PC-3 (cell line): Measurements from ENCODE around the gene PGLYRP4. TPM values are rescaled to one million over a fixed set of nuclear protein-coding genes. Genes with fewer than 3 reads are reported as not detected.

Source experiments
- ATAC-seq: fragments of 200-7000 bp; cut with Tn5 transposase; 2 replicates; pipeline ENCODE4 v1.9.1; 2020; ENCODE audit warnings: mild to moderate bottlenecking, moderate library complexity
- BruUV-seq: library from RNA; stranded (reverse); fragments of 400-500 nt; replicated peaks from 2 replicates; lab custom pipeline; 2021; lab: Mats Ljungman, UMichigan
- CTCF ChIA-PET: fragments of 300-600 bp; sonication (Branson Sonifier 250); formaldehyde crosslinking; loops from one replicate; lab custom pipeline; 2022; ENCODE audit warnings: antibody characterized with exemption; lab: Charles Lee
- POLR2A ChIA-PET: fragments of 300-600 bp; sonication (Branson Sonifier 250); formaldehyde crosslinking; loops from one replicate; lab custom pipeline; 2022; ENCODE audit warnings: antibody characterized with exemption; ENCODE audit not compliant: unreplicated experiment; lab: Charles Lee
- DNase-seq: peaks from one replicate; pipeline ENCODE4 v3.0.0-alpha.2; 2015
- H2AFZ ChIP-seq: fragments of 300-600 bp; sonication (generic); 2 replicates; pipeline ENCODE4 v1.6.0; 2016; ENCODE audit warnings: antibody characterized with exemption, low read length
- H3F3A ChIP-seq: fragments of 300-600 bp; sonication (generic); one replicate; pipeline ENCODE4 v1.6.0; 2017; ENCODE audit warnings: antibody characterized with exemption, low read length, control low read depth, mild to moderate bottlenecking; ENCODE audit not compliant: unreplicated experiment
- H3K27ac ChIP-seq: fragments of 300-600 bp; sonication (generic); 2 replicates; pipeline ENCODE4 v1.5.1; 2016; ENCODE audit warnings: mild to moderate bottlenecking, low read length
- H3K27me3 ChIP-seq: fragments of 300-600 bp; sonication (generic); 2 replicates; pipeline ENCODE4 v1.6.1; 2016; ENCODE audit warnings: low read length, mixed read lengths
- H3K36me3 ChIP-seq: fragments of 300-600 bp; sonication (generic); 2 replicates; pipeline ENCODE4 v1.6.1; 2016; ENCODE audit warnings: low read depth, mixed run types, low read length, mixed read lengths
- H3K4me1 ChIP-seq: fragments of 300-600 bp; sonication (generic); 2 replicates; pipeline ENCODE4 v1.5.1; 2016; ENCODE audit warnings: low read length; ENCODE audit not compliant: insufficient read depth
- H3K4me2 ChIP-seq: fragments of 300-600 bp; sonication (generic); 2 replicates; pipeline ENCODE4 v1.6.0; 2016; ENCODE audit warnings: low read length
- H3K4me3 ChIP-seq: fragments of 300-600 bp; sonication (generic); 2 replicates; pipeline ENCODE4 v1.5.1; 2016; ENCODE audit warnings: mild to moderate bottlenecking, low read length, mixed read lengths
- H3K79me2 ChIP-seq: fragments of 300-600 bp; sonication (generic); 2 replicates; pipeline ENCODE4 v1.6.1; 2017; ENCODE audit warnings: low read length, mixed read lengths
- H3K9ac ChIP-seq: fragments of 300-600 bp; sonication (generic); 2 replicates; pipeline ENCODE4 v1.6.0; 2016; ENCODE audit warnings: mild to moderate bottlenecking, low read length
- H3K9me2 ChIP-seq: fragments of 300-600 bp; sonication (generic); replicated peaks from 2 replicates; pipeline ENCODE4 v1.6.1; 2016; ENCODE audit warnings: mixed run types, low read length, mixed read lengths
- H3K9me3 ChIP-seq: fragments of 300-600 bp; sonication (generic); 2 replicates; pipeline ENCODE4 v1.6.1; 2016; ENCODE audit warnings: low read length, mixed read lengths
- H4K20me1 ChIP-seq: fragments of 300-600 bp; sonication (generic); 2 replicates; pipeline ENCODE4 v1.6.1; 2016; ENCODE audit warnings: low read length, mixed read lengths
- CTCF ChIP-seq: fragments of 300-600 bp; sonication (generic); conservative IDR thresholded peaks from 2 replicates; pipeline ENCODE4 v1.5.1; 2017; ENCODE audit warnings: antibody characterized with exemption, low read depth, mild to moderate bottlenecking, low read length
- EZH2 ChIP-seq: fragments of 300-600 bp; sonication (generic); IDR thresholded peaks from one replicate; pipeline ENCODE4 v1.6.1; 2017; ENCODE audit warnings: antibody characterized with exemption, mild to moderate bottlenecking, low read length; ENCODE audit not compliant: unreplicated experiment
- EZH2phosphoT487 ChIP-seq: fragments of 300-600 bp; sonication (generic); IDR thresholded peaks from 2 replicates; pipeline ENCODE4 v1.6.1; 2018; ENCODE audit warnings: mild to moderate bottlenecking, antibody characterized with exemption, low read length, borderline replicate concordance
- intact Hi-C: fragments of 100-400 bp; cut with micrococcal nuclease; formaldehyde crosslinking; loops from 2 replicates; pipeline ENCODE4 v1.9.0; 2023
- total RNA-seq: library from RNA; depleted of rRNA; stranded (reverse); fragments of >200 nt; gene quantifications from 2 replicates; pipeline ENCODE4 v1.2.3, GENCODE V29; 2014

Gene PGLYRP4
- total RNA-seq, 1 experiment from 2014 or later = not detected

GRCh38 chr1:153380711-153381110 lies 32.1 kb upstream of the PGLYRP4 start:
- Histone ChIP-seq H3K36me3 (no peaks in the 10 kb centered on the region), H3F3A (no peaks in the 10 kb centered on the region), H3K9ac (no peak overlapping the region), H3K79me2 (no peaks in the 10 kb centered on the region), H2AFZ (no peak overlapping the region), H3K27me3 (peaks cover 16% of the 10 kb centered on the region; the same call in 1 of the 2 replicates), H4K20me1 (no peaks in the 10 kb centered on the region), H3K27ac (no peak overlapping the region), H3K9me2 (no peaks in the 10 kb centered on the region), H3K4me3 (no peak overlapping the region), H3K4me1 (peaks cover 9% of the 10 kb centered on the region), H3K9me3 (peaks cover 11% of the 10 kb centered on the region; the same call in 1 of the 2 replicates), H3K4me2 (no peak overlapping the region)
- no TSS peak for BruUV-seq
- ChIA-PET CTCF (no interaction called here), POLR2A (no interaction called here)
- DNase-seq = no peak
- no peak for TF ChIP-seq EZH2
- intact Hi-C loops = no loop called here
- no peak for ATAC-seq

- Histone ChIP-seq H3K9ac (no peak overlapping the region), H3K36me3 (no peaks in the 10 kb centered on the region), H4K20me1 (no peaks in the 10 kb centered on the region), H3K4me3 (no peak overlapping the region), H3K9me3 (peaks cover 11% of the 10 kb centered on the region; the same call in 1 of the 2 replicates), H3K4me2 (no peak overlapping the region), H3K79me2 (no peaks in the 10 kb centered on the region), H3K4me1 (peaks cover 15% of the 10 kb centered on the region), H3K27me3 (peaks cover 16% of the 10 kb centered on the region; the same call in 1 of the 2 replicates), H3F3A (no peaks in the 10 kb centered on the region), H3K27ac (no peak overlapping the region), H3K9me2 (no peaks in the 10 kb centered on the region), H2AFZ (no peak overlapping the region)
- DNase-seq (no peak), ATAC-seq (no peak)
- TF ChIP-seq CTCF (no peak), EZH2phosphoT487 (no peak), EZH2 (no peak)
- BruUV-seq = no TSS peak
- POLR2A ChIA-PET = no interaction called here
- intact Hi-C loops = no loop called here
- CTCF ChIA-PET = no interaction called here
Measured at GRCh38 chr1:153379591-153379990, 30.9 kb upstream of the PGLYRP4 start.

- CTCF ChIA-PET = no interaction called here
- no peak within 1 kb of the TSS for H2AFZ ChIP-seq
- H3K36me3 ChIP-seq = no peaks in the 10 kb centered on the region
- DNase-seq (peak; percentile 98), ATAC-seq (peak; percentile 31; the same call in 1 of the 2 replicates)
- H3K9me2 ChIP-seq = no peaks in the 10 kb centered on the region
- no peaks in the 10 kb centered on the region for H3K79me2 ChIP-seq
- TF ChIP-seq CTCF (no peak), EZH2phosphoT487 (no peak), EZH2 (no peak)
- peaks cover 8% of the 10 kb centered on the region; the same call in 1 of the 2 replicates for H3K27me3 ChIP-seq
- peak within 1 kb of the TSS; percentile 65 for H3K4me2 ChIP-seq
- BruUV-seq = no TSS peak
- H3K9ac ChIP-seq = no peak within 1 kb of the TSS
- peak within 1 kb of the TSS; percentile 12; the same call in 1 of the 2 replicates for H3K4me3 ChIP-seq
- H4K20me1 ChIP-seq = no peaks in the 10 kb centered on the region
- H3K27ac ChIP-seq = peak within 1 kb of the TSS; percentile 46
- H3K9me3 ChIP-seq = no peaks in the 10 kb centered on the region
- H3K4me1 ChIP-seq = peaks cover 30% of the 10 kb centered on the region
- intact Hi-C loops = no loop called here
- POLR2A ChIA-PET = no interaction called here
- H3F3A ChIP-seq = no peaks in the 10 kb centered on the region
Measured at GRCh38 chr1:153375511-153375910, 26.9 kb upstream of the PGLYRP4 start, which contains the start of gene S100A12. Gene S100A12, minus strand, starts transcription at chr1:153375621. Its CDS starts 1,029 bp downstream, at chr1:153374592.
